BE2C (cell line): ENCODE results near the gene FIGNL2.

ENCODE experiments used
- DNase-seq: peaks from one replicate; pipeline ENCODE4 v3.0.0-alpha.2; 2020
- H3K27me3 ChIP-seq: fragments of 250-450 bp; sonication (Bioruptor Pico); 2 replicates; pipeline ENCODE4 v1.5.1; 2020; ENCODE audit warnings: mild to moderate bottlenecking
- H3K36me3 ChIP-seq: fragments of 250-450 bp; sonication (Bioruptor Pico); 2 replicates; pipeline ENCODE4 v1.5.1; 2020; ENCODE audit warnings: mild to moderate bottlenecking
- H3K4me1 ChIP-seq: fragments of 250-450 bp; sonication (Bioruptor Pico); 2 replicates; pipeline ENCODE4 v1.5.1; 2020
- H3K4me3 ChIP-seq: 2 replicates; pipeline ENCODE4 v1.5.1; 2011; ENCODE audit warnings: low read depth, low read length
- H3K9me3 ChIP-seq: fragments of 250-450 bp; sonication (Bioruptor Pico); 2 replicates; pipeline ENCODE4 v1.5.1; 2020
- TF ChIP-seq, protein P1 (sequence below): IDR thresholded peaks from 2 replicates; pipeline ENCODE4 v1.5.1; 2012; ENCODE audit warnings: mild to moderate bottlenecking, low read depth, low read length

The FIGNL2 gene

GRCh38 chr12:51867371-51867770 lies 18.9 kb upstream of the FIGNL2 start:
- Histone ChIP-seq H3K27me3 (no peaks in the 10 kb centered on the region), H3K4me3 (no peak overlapping the region), H3K9me3 (no peaks in the 10 kb centered on the region), H3K36me3 (no peaks in the 10 kb centered on the region), H3K4me1 (peaks cover 14% of the 10 kb centered on the region)
- no peak for DNase-seq
- TF ChIP-seq, protein P1, sequence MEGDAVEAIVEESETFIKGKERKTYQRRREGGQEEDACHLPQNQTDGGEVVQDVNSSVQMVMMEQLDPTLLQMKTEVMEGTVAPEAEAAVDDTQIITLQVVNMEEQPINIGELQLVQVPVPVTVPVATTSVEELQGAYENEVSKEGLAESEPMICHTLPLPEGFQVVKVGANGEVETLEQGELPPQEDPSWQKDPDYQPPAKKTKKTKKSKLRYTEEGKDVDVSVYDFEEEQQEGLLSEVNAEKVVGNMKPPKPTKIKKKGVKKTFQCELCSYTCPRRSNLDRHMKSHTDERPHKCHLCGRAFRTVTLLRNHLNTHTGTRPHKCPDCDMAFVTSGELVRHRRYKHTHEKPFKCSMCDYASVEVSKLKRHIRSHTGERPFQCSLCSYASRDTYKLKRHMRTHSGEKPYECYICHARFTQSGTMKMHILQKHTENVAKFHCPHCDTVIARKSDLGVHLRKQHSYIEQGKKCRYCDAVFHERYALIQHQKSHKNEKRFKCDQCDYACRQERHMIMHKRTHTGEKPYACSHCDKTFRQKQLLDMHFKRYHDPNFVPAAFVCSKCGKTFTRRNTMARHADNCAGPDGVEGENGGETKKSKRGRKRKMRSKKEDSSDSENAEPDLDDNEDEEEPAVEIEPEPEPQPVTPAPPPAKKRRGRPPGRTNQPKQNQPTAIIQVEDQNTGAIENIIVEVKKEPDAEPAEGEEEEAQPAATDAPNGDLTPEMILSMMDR = no peak

DNA sequence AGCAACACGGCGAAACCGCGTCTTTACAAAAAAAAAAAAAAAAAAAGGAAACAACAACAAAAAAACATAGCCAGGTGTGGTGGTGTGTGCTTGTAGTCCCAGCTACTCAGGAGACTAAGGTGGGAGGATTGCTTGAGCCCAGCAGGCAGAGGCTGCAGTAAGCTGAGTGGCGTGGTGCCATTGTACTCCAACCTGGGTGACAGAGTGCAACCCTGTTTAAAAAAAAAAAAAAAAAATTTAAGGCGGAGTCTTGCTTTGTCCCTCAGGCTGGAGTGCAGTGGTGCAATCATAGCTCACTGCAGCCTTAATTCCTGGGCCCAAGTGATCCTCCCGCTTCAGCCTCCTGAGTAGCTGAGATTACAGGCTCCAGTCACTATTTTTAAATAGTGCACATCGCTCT lies 18.2 kb upstream of the FIGNL2 start:
- TF ChIP-seq, protein P1 = no peak
- no peaks in the 10 kb centered on the region for H3K9me3 ChIP-seq
- peaks cover 14% of the 10 kb centered on the region for H3K4me1 ChIP-seq
- H3K4me3 ChIP-seq = no peak overlapping the region
- no peaks in the 10 kb centered on the region for H3K36me3 ChIP-seq
- H3K27me3 ChIP-seq = no peaks in the 10 kb centered on the region
- DNase-seq = no peak

DNA sequence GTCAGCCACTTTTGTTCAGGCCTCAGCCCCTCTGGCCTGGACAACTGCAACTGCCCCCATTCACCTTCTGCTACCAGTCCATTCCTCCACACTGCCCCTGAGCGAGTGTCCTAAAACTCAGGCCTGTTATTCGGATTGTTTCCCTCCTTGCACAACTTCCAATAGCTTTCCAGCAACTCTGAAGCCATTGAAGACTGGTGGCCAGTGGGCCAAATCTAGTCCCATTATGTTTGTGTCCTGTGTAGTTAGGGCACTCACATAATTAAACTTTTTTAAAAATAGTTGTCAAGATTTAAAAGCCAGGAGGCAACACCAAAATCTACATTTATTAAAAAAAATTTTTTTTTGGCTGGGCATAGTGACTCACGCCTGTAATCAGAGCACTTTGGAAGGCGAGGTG lies 17.8 kb upstream of the FIGNL2 start:
- Histone ChIP-seq H3K4me3 (no peak overlapping the region), H3K4me1 (peaks cover 14% of the 10 kb centered on the region), H3K36me3 (no peaks in the 10 kb centered on the region), H3K27me3 (no peaks in the 10 kb centered on the region), H3K9me3 (no peaks in the 10 kb centered on the region)
- no peak for DNase-seq
- TF ChIP-seq, protein P1 = no peak

DNA sequence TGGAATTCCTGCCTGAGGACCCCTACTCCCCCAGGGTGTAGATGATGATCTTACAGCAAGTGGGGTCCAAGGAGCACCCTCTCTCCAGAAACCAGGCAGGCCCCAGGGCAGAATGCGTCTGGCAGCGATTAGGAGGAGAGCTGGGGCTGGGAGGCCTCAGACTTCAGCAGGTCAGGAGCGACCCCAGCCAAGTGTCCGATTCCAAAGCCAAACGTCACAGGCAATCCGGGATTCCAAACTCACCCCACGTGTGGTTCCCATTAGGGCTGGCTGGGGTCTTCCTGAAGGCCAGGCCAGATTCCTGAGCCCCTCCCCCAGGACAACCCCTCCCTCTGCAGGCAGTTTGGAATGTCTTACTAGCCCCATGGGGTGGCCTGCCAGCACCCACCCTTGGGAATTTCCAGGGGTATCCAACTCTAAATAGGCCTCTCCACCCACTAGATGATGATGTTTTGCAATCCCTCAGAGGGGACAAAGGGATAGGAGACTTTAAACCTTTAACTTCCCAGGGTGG lies 17.3 kb upstream of the FIGNL2 start:
- Histone ChIP-seq H3K36me3 (no peaks in the 10 kb centered on the region), H3K27me3 (no peaks in the 10 kb centered on the region), H3K4me3 (no peak overlapping the region), H3K9me3 (no peaks in the 10 kb centered on the region), H3K4me1 (peaks cover 14% of the 10 kb centered on the region)
- TF ChIP-seq, protein P1 = no peak
- no peak for DNase-seq

DNA sequence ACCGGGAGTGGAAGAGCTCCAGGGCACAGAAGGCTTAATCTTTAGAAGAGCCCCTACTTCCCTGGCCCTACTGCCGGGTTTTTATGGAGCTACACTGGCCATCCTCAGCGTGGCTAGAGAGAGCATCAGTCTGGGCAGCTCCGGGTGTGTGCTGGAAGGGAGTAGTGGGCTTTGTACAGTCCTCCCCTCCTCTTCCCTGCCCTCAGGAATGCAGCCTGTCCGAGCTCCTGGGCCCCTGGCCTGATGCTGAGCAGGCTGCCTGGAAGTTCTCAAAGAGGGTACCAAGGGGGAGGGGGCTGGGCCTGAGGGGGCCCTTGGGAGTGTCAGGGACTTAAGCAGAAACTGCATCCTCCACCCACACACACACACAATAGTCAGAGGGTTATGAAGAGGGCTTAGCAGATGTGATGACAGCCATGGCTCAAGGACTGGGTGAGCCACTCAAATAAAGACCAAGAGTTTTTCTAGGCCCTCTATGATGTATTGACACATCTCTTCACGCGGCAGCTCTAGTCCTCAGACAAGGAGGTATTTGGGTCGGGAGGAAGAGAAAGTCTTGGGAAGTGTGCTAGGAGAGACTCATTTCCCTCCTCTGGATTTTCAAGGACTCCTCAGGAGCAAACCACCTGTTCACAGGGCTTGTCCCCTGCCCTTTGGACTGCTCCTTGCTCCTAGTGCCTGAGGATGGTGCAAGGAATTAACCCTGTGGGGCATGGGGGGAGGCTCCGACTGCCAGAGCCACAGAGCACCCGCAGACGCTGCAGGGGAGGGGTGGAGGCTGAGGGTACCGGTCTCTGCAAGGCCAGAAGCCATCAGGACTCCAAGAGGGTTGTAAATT lies 16.5 kb upstream of the FIGNL2 start:
- TF ChIP-seq, protein P1 = no peak
- H3K4me1 ChIP-seq = peaks cover 14% of the 10 kb centered on the region
- H3K27me3 ChIP-seq = no peaks in the 10 kb centered on the region
- no peaks in the 10 kb centered on the region for H3K36me3 ChIP-seq
- peak overlapping the region; percentile 60 for H3K4me3 ChIP-seq
- no peak for DNase-seq
- no peaks in the 10 kb centered on the region for H3K9me3 ChIP-seq
